HAP-1 (cell line): ENCODE data around the gene MUL1.
A peak's percentile ranks its signal among the peaks of the same experiment; 100 is the strongest.

Source experiments
- DNase-seq, 2 experiments: peaks; one replicate each; pipeline ENCODE4 v3.0.0-alpha.2; 2016 to 2020; ENCODE audit warnings: low spot score in 2 of 2
- H3K27me3 ChIP-seq: fragments of 250-450 bp; sonication (Bioruptor Pico); 2 replicates; pipeline ENCODE4 v1.5.1; 2020; ENCODE audit warnings: low read depth, mild to moderate bottlenecking, moderate library complexity
- H3K36me3 ChIP-seq: fragments of 250-450 bp; sonication (Bioruptor Pico); replicated peaks from 2 replicates; pipeline ENCODE4 v1.5.1; 2020; ENCODE audit warnings: mild to moderate bottlenecking
- H3K4me1 ChIP-seq: fragments of 250-450 bp; sonication (Bioruptor Pico); 2 replicates; pipeline ENCODE4 v1.5.1; 2020; ENCODE audit warnings: mild to moderate bottlenecking
- H3K4me3 ChIP-seq: fragments of 250-450 bp; sonication (Bioruptor Pico); 2 replicates; pipeline ENCODE4 v1.5.1; 2020; ENCODE audit warnings: mild to moderate bottlenecking, moderate library complexity
- H3K9me3 ChIP-seq: fragments of 250-450 bp; sonication (Bioruptor Pico); 2 replicates; pipeline ENCODE4 v1.5.1; 2020; ENCODE audit warnings: mild to moderate bottlenecking, moderate library complexity
- in situ Hi-C: fragments of 300-500 bp; cut with MboI; formaldehyde crosslinking; loops from 3 replicates; pipeline ENCODE4 v1.14.3; 2020; ENCODE audit warnings: low sequenced_read_pairs, inconsistent platforms, mixed read lengths

Gene MUL1, protein sequence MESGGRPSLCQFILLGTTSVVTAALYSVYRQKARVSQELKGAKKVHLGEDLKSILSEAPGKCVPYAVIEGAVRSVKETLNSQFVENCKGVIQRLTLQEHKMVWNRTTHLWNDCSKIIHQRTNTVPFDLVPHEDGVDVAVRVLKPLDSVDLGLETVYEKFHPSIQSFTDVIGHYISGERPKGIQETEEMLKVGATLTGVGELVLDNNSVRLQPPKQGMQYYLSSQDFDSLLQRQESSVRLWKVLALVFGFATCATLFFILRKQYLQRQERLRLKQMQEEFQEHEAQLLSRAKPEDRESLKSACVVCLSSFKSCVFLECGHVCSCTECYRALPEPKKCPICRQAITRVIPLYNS

GRCh38 chr1:20507564-20508410 is at the start of gene MUL1:
MUL1 (minus strand) TSS chr1:20508151; CDS start chr1:20508024, 127 bp downstream.
- Histone ChIP-seq H3K4me3 (peak within 1 kb of the TSS; percentile 93), H3K4me1 (peaks cover 7% of the 10 kb centered on the region), H3K36me3 (peaks cover 8% of the 10 kb centered on the region), H3K27me3 (no peaks in the 10 kb centered on the region), H3K9me3 (no peaks in the 10 kb centered on the region)
- peak; percentile 79 to 96 for DNase-seq
- in situ Hi-C loops = no loop called here

DNA sequence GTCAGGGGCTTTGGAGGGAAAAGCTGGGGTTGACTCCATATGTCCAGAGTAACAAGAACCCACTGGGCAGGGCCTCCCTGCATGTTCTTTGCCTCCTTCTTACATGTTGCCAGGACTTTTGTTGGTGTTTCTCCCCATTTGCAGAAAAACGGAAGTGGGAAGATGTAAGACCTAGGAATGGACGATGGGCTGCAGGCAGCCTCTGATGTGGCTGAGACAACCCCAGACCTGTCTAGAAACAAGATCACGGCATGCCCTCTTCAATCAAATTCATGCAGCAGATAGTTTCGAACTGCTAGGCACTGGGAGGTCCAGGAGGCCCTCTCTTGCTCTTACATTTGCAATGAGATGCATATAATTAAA is 47.8 kb upstream of the MUL1 start:
- Histone ChIP-seq H3K9me3 (no peaks in the 10 kb centered on the region), H3K4me1 (no peaks in the 10 kb centered on the region), H3K4me3 (no peak overlapping the region), H3K27me3 (peaks cover 57% of the 10 kb centered on the region), H3K36me3 (no peaks in the 10 kb centered on the region)
- no peak for DNase-seq
- in situ Hi-C loops = no loop called here

GRCh38 chr1:20555025-20555757 is 47.2 kb upstream of the MUL1 start:
- in situ Hi-C loops = no loop called here
- no peaks in the 10 kb centered on the region for H3K36me3 ChIP-seq
- H3K9me3 ChIP-seq = no peaks in the 10 kb centered on the region
- no peaks in the 10 kb centered on the region for H3K4me1 ChIP-seq
- DNase-seq = no peak
- H3K4me3 ChIP-seq = no peak overlapping the region
- peaks cover 56% of the 10 kb centered on the region for H3K27me3 ChIP-seq

DNA sequence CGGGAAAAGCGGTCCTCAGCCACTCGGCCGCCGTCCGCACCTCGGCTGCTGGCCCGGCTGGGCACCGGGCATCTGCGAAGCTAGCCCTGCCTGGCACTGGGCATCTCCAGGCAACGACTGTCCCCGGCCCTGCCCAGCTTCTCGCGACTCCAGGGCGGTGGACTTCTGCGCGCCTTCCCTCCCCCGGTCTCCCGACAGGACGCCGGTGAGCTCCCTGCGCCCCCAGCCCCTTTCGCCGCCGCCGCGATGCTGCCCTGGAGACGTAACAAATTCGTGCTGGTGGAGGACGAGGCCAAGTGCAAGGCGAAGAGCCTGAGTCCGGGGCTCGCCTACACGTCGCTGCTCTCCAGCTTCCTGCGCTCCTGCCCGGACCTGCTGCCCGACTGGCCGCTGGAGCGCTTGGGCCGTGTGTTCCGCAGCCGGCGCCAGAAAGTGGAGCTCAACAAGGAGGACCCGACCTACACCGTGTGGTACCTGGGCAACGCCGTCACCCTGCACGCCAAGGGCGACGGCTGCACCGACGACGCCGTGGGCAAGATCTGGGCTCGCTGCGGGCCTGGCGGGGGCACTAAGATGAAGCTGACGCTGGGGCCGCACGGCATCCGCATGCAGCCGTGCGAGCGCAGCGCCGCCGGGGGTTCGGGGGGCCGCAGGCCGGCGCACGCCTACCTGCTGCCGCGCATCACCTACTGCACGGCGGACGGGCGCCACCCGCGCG is 44.9 kb upstream of the MUL1 start:
- Histone ChIP-seq H3K9me3 (no peaks in the 10 kb centered on the region), H3K36me3 (no peaks in the 10 kb centered on the region), H3K4me3 (peak overlapping the region; percentile 28), H3K4me1 (no peaks in the 10 kb centered on the region), H3K27me3 (peaks cover 56% of the 10 kb centered on the region)
- no peak for DNase-seq
- in situ Hi-C loops = no loop called here

GRCh38 chr1:20551945-20552727 is 44.2 kb upstream of the MUL1 start, which contains the start of gene FAM43B:
FAM43B (plus strand) TSS chr1:20552573; CDS start chr1:20552974, 401 bp downstream.
- Histone ChIP-seq H3K9me3 (no peaks in the 10 kb centered on the region), H3K4me1 (no peaks in the 10 kb centered on the region), H3K4me3 (peak within 1 kb of the TSS; percentile 28), H3K36me3 (no peaks in the 10 kb centered on the region), H3K27me3 (peaks cover 54% of the 10 kb centered on the region)
- in situ Hi-C loops = no loop called here
- DNase-seq = peak; percentile 13 to 83

DNA sequence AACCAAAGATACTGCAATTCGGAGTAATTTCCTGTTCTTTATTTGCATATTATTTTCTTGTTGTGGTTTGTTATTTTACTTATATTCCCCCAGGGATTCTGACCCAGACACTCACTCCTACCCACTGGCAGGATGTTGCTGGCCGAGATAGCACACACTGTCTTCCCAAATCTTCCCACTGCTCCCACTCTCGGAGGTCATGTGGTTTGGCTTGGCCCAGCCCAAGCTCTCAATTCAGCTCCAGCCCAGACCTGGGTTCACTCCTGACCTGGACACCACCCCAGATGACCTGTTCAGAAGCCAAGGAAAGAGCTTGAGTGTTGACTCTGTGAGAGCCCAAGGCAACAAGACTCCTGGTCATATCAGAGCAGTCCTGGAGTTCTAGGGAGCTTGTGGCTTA is 43.2 kb upstream of the MUL1 start:
- DNase-seq = no peak
- H3K27me3 ChIP-seq = peaks cover 53% of the 10 kb centered on the region
- in situ Hi-C loops = no loop called here

DNA sequence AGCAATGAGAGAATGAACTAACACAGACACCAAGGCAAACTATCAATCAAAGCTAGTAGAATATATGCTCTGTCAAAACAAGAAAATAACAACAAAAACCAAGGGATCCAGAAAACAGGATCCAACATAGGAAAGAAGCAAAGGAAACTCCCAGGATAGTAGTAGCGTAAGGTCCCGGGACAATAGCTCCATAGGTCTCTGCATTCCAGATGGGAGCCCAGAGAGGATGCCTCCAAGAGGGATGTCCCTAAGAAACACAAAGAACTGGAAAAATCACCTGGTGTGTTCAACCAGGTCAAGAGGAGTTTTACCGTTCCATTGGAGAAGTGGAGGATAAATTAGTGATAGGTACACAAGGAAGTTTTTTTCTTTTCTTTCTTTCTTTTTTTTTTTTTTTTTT is 38.7 kb upstream of the MUL1 start:
- in situ Hi-C loops = loop anchor here (25.0 kb wide), 1 partner anchor 666 kb away; no protein-coding TSS in a partner anchor
- Histone ChIP-seq H3K4me3 (no peak overlapping the region), H3K27me3 (peaks cover 35% of the 10 kb centered on the region), H3K9me3 (no peaks in the 10 kb centered on the region), H3K36me3 (no peaks in the 10 kb centered on the region), H3K4me1 (no peaks in the 10 kb centered on the region)
- DNase-seq = no peak

More for the DNA sequence above, 43.2 kb upstream of the MUL1 start:
- Histone ChIP-seq H3K4me1 (no peaks in the 10 kb centered on the region), H3K4me3 (no peak overlapping the region), H3K9me3 (no peaks in the 10 kb centered on the region), H3K36me3 (no peaks in the 10 kb centered on the region)

DNA sequence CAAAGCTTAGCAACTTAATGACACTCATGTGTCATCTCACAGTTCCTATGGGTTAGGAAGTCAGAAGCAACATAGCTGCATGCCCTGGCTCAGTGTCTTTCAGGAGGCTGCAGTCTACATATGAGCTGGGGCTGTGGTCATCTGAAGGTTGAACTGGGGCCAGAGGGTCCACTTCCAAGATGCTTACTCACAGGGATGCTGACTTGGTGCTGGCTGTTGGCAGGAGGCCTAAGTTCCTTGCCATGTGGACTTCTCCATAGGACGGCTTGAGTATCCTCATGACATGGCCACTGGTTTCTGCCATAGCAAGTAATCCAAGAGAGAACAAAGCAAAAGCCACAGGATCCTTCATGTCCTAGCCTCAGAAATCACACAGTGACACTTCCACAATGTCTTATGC is 32.3 kb upstream of the MUL1 start:
- no peaks in the 10 kb centered on the region for H3K36me3 ChIP-seq
- H3K9me3 ChIP-seq = no peaks in the 10 kb centered on the region
- in situ Hi-C loops = loop anchor here (25.0 kb wide), 1 partner anchor 672 kb away; no protein-coding TSS in a partner anchor
- no peak for DNase-seq
- no peaks in the 10 kb centered on the region for H3K4me1 ChIP-seq
- H3K4me3 ChIP-seq = no peak overlapping the region
- H3K27me3 ChIP-seq = peaks cover 41% of the 10 kb centered on the region

DNA sequence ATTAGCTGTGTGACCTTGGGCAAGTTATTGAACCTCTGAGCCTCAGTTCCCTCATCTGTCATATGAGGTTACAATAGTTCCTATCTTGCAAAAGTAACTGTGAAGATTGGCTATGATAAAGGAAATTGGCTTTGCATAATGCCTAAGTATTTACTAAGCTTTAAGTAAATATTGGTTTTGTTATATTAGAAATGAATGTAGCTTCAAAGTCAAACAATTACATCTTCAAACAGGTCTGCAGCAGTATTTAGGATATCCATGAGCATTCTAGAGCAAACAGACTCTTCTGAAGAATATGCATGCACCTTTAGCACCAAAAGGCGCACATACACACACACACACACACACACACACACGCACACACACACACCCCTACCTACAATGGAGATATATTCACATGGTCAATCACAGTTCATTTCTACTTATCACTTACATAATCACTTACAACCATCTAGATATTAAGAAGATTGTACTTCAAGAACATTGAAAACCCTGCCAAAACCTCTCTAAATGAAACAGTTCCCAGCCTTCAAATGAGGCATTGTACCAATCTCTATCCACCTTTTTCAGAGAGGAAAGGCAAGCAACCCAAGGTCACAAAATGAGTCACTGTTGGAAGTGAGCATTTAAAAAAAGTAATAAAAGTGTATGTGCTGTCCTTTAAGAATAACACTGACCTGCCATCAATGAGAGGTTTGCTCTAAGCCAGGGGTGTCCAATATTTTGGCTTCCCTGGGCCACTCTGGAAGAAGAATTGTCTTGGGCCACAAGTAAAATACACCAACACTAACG is 31.0 kb upstream of the MUL1 start:
- peaks cover 41% of the 10 kb centered on the region for H3K27me3 ChIP-seq
- in situ Hi-C loops = loop anchor here (25.0 kb wide), 1 partner anchor 673 kb away; no protein-coding TSS in a partner anchor
- no peak overlapping the region for H3K4me3 ChIP-seq
- no peaks in the 10 kb centered on the region for H3K36me3 ChIP-seq
- DNase-seq = no peak
- no peaks in the 10 kb centered on the region for H3K9me3 ChIP-seq
- H3K4me1 ChIP-seq = no peaks in the 10 kb centered on the region

- in situ Hi-C loops = loop anchor here (25.0 kb wide), 1 partner anchor 674 kb away; no protein-coding TSS in a partner anchor
- no peak for DNase-seq
- no peaks in the 10 kb centered on the region for H3K36me3 ChIP-seq
- peaks cover 44% of the 10 kb centered on the region for H3K27me3 ChIP-seq
- no peak overlapping the region for H3K4me3 ChIP-seq
- no peaks in the 10 kb centered on the region for H3K9me3 ChIP-seq
- H3K4me1 ChIP-seq = no peaks in the 10 kb centered on the region
These were observed 30.3 kb upstream of the MUL1 start for GRCh38 chr1:20538227-20538626.

GRCh38 chr1:20534659-20535417 is 26.9 kb upstream of the MUL1 start:
- Histone ChIP-seq H3K4me3 (no peak overlapping the region), H3K4me1 (no peaks in the 10 kb centered on the region), H3K9me3 (no peaks in the 10 kb centered on the region), H3K27me3 (peaks cover 43% of the 10 kb centered on the region), H3K36me3 (no peaks in the 10 kb centered on the region)
- in situ Hi-C loops = loop anchor here (25.0 kb wide), 1 partner anchor 677 kb away; no protein-coding TSS in a partner anchor
- no peak for DNase-seq
